Sigmoid colon (tissue), 7 donors: ENCODE results near the gene SLC9A8. TPM values are rescaled to one million over a fixed set of nuclear protein-coding genes. Genes with fewer than 3 reads are reported as not detected.
"Not testable (repeated sequence)": the region's sequence is repeated elsewhere in the genome, so short reads cannot be mapped to it uniquely, and the experiment has no call there.

Experiments used
- DNase-seq: peaks from one replicate; pipeline ENCODE4 v3.0.0-alpha.2; 2019
- H3K27ac ChIP-seq, 4 donors: fragments of 200-600 bp; sonication (generic); one replicate each; pipeline ENCODE4 v1.5.1; 2016 to 2019; ENCODE audit warnings: mild to moderate bottlenecking in 1 of 4
- H3K27me3 ChIP-seq, 3 donors: fragments of 200-600 bp; sonication (generic); one replicate each; pipeline ENCODE4 v1.5.1; 2019; ENCODE audit warnings: mild to moderate bottlenecking in 1 of 3
- H3K36me3 ChIP-seq, 4 donors: fragments of 200-600 bp; sonication (generic); one replicate each; pipeline ENCODE4 v1.5.1; 2016 to 2019
- H3K4me1 ChIP-seq, 4 donors: fragments of 200-600 bp; sonication (generic); one replicate each; pipeline ENCODE4 v1.5.1; 2017 to 2019
- H3K4me3 ChIP-seq, 4 donors: fragments of 200-600 bp; sonication (generic); one replicate each; pipeline ENCODE4 v1.5.1; 2017 to 2019; ENCODE audit warnings: mild to moderate bottlenecking in 2 of 4, moderate library complexity in 1 of 4
- H3K9me3 ChIP-seq, 4 donors: fragments of 200-600 bp in 3 of 4; sonication (generic) in 3 of 4; one replicate each; pipeline versions ENCODE4 v1.5.1 to v1.6.1; 2013 to 2019
- EP300 ChIP-seq, 4 donors: sonication (generic); formaldehyde crosslinking; IDR thresholded peaks; one replicate each; pipeline ENCODE4 v1.6.1; 2017; ENCODE audit warnings: antibody characterized with exemption in 4 of 4
- POLR2A ChIP-seq, 2 donors: fragments of 450-650 bp; IDR thresholded peaks; one replicate each; pipeline ENCODE4 v1.6.1; 2016; ENCODE audit warnings: antibody characterized with exemption in 2 of 2, mild to moderate bottlenecking in 2 of 2, moderate library complexity in 2 of 2
- POLR2AphosphoS5 ChIP-seq, 4 donors: sonication (generic); formaldehyde crosslinking; IDR thresholded peaks; one replicate each; pipeline ENCODE4 v1.6.1; 2017; ENCODE audit warnings: antibody characterized with exemption in 4 of 4
- WGBS, 2 donors: extraction: QIAGEN DNeasy Blood & Tissue Kit; methylation state at CpG; one replicate each; pipeline ENCODE4 v1.1.7; 2013; 5-methylcytosine and 5-hydroxymethylcytosine counted together
- intact Hi-C: fragments of 100-400 bp; cut with DNase I; formaldehyde crosslinking; loops from one replicate; pipeline ENCODE4 v1.15.1; 2023
- polyA plus RNA-seq, 3 donors: library from polyadenylated mRNA; stranded (reverse); fragments of 200-250 nt; gene quantifications; one replicate each; pipeline ENCODE4 v1.2.3, GENCODE V29; 2013
- total RNA-seq, 4 donors: library from RNA; depleted of rRNA; stranded (reverse); fragments of >200 nt; gene quantifications; one replicate each; pipeline ENCODE4 v1.1.0, GENCODE V29; 2016
- TF ChIP-seq, protein P1 (sequence below), 4 experiments: fragments of 450-650 bp in 3 of 4; fragments of 200-600 bp in 1 of 4; IDR thresholded peaks; one replicate each; pipeline ENCODE4 v1.5.1; 2016 to 2019; ENCODE audit warnings: antibody characterized with exemption in 4 of 4, mild to moderate bottlenecking in 3 of 4, moderate library complexity in 2 of 4
- donor health status: healthy with polysubstance abuse.
- donor health status: Bipolar disorder and iron deficiency.
- donor health status: healthy.

Gene SLC9A8
- total and polyA plus RNA-seq, 7 donors, result 1.8 to 14.7 (median 5.7) TPM

DNA sequence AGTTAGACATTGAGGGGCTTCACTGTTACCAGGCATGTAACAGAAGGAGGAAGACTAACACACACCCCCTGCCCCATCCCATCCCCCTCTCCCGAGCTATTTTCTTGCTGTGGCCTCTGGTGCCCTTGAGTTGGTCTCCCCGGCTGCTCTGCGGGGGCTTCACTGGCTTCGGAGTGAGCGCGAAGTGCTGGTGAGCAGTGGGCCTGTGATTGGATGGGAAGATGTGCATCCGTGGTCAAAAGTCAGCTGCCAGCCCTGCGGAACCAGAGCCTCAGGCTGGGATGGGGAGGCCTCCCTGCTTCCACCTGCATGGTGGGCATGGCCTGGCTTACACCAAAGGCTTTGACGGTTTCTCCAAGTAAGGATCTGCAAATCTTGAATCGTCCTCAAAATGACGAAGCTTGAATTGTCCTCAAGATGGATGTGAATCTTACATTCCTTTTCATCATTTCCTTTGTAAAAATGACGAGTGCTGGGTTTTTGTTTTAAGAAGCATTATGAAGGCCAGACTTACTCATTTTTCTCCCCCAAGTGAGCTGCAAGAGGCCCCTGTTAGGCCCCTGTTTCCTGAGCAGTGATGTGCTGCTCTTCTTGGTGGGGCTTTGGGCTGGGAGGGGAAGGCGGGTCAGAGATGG is 79.0 kb downstream of the SLC9A8 start:
- intact Hi-C loops, result no loop called here
- TF ChIP-seq EP300 (IDR thresholded peaks at IDR 0.05) (no peak), POLR2AphosphoS5 (IDR thresholded peaks at IDR 0.05) (no peak), POLR2A (IDR thresholded peaks at IDR 0.05) (no peak)
- TF ChIP-seq, protein P1, sequence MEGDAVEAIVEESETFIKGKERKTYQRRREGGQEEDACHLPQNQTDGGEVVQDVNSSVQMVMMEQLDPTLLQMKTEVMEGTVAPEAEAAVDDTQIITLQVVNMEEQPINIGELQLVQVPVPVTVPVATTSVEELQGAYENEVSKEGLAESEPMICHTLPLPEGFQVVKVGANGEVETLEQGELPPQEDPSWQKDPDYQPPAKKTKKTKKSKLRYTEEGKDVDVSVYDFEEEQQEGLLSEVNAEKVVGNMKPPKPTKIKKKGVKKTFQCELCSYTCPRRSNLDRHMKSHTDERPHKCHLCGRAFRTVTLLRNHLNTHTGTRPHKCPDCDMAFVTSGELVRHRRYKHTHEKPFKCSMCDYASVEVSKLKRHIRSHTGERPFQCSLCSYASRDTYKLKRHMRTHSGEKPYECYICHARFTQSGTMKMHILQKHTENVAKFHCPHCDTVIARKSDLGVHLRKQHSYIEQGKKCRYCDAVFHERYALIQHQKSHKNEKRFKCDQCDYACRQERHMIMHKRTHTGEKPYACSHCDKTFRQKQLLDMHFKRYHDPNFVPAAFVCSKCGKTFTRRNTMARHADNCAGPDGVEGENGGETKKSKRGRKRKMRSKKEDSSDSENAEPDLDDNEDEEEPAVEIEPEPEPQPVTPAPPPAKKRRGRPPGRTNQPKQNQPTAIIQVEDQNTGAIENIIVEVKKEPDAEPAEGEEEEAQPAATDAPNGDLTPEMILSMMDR (IDR thresholded peaks at IDR 0.05), result no peak
- Histone ChIP-seq H3K4me1 (peaks cover 0 to 47% (median 22%) of the 10 kb centered on the region in 4 donors), H3K27me3 (no peaks in the 10 kb centered on the region), H3K4me3 (no peak overlapping the region), H3K27ac (no peak overlapping the region), H3K36me3 (peaks cover 0 to 5% (median 0%) of the 10 kb centered on the region in 4 donors), H3K9me3 (no peaks in the 10 kb centered on the region)
- WGBS, 2 donors, result 91 to 94% methylated on average over 13 of the region's 13 CpGs
- DNase-seq, result peak; percentile 54

DNA sequence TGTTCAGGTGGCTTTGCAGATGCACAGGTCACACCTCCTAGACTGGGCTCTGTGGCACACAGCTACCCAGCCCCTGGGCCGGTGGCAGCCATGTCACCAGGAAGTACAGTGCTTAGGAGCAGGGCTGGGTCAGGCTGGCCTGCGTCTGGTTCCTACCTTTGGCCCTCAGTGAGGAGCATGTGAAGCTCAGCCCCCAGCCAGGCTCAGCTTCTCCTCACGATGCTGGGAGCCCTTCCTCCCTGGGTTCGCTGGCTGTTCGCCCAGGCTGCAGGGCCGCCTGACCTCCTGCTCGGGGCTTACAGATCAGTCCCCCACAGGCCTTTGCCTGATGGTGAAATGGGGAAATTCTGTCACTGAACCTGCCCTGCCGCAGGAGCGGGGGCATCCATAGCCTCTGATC is 79.6 kb downstream of the SLC9A8 start:
- TF ChIP-seq POLR2A (IDR thresholded peaks at IDR 0.05) (no peak), POLR2AphosphoS5 (IDR thresholded peaks at IDR 0.05) (no peak), EP300 (IDR thresholded peaks at IDR 0.05) (no peak)
- TF ChIP-seq, protein P1 (IDR thresholded peaks at IDR 0.05), result no peak
- peaks cover 0 to 5% (median 0%) of the 10 kb centered on the region in 4 donors for H3K36me3 ChIP-seq
- peak; percentile 61 for DNase-seq
- H3K9me3 ChIP-seq, result no peaks in the 10 kb centered on the region
- no peak overlapping the region for H3K4me3 ChIP-seq
- H3K27ac ChIP-seq, result no peak overlapping the region
- peaks cover 0 to 43% (median 21%) of the 10 kb centered on the region in 4 donors for H3K4me1 ChIP-seq
- no peaks in the 10 kb centered on the region for H3K27me3 ChIP-seq
- intact Hi-C loops, result no loop called here
- WGBS, 2 donors, result 81 to 83% methylated on average over 9 of the region's 9 CpGs

DNA sequence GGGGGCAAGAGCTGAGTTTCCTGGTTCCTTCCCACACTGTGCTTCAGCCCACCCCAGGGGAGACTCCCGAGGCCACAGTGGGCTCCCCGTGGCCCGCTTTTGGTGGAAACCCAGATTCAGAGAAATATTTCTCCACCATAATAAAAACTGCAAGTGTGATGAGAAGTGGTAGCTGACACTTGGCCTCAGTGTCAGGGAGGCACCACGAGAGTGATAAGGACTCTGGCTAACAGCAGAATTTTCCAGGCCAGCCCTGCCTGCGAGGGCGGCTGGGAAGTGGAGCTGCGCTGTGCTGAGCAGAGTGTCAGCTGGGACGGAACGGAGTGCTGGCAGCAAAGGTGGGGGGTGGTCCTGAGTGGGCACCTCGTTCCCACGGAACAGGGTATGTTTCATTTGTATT is 80.2 kb downstream of the SLC9A8 start:
- DNase-seq, result peak; percentile 53
- intact Hi-C loops, result no loop called here
- no peak overlapping the region for H3K27ac ChIP-seq
- 77 to 82% methylated on average over 11 of the region's 11 CpGs for WGBS, 2 donors
- peaks cover 0 to 38% (median 19%) of the 10 kb centered on the region in 4 donors for H3K4me1 ChIP-seq
- H3K36me3 ChIP-seq, result peaks cover 0 to 3% (median 0%) of the 10 kb centered on the region in 4 donors
- no peaks in the 10 kb centered on the region for H3K9me3 ChIP-seq
- H3K4me3 ChIP-seq, result no peak overlapping the region
- no peaks in the 10 kb centered on the region for H3K27me3 ChIP-seq
- TF ChIP-seq, protein P1 (IDR thresholded peaks at IDR 0.05), result no peak
- TF ChIP-seq EP300 (IDR thresholded peaks at IDR 0.05) (no peak), POLR2A (IDR thresholded peaks at IDR 0.05) (no peak), POLR2AphosphoS5 (IDR thresholded peaks at IDR 0.05) (no peak)

DNA sequence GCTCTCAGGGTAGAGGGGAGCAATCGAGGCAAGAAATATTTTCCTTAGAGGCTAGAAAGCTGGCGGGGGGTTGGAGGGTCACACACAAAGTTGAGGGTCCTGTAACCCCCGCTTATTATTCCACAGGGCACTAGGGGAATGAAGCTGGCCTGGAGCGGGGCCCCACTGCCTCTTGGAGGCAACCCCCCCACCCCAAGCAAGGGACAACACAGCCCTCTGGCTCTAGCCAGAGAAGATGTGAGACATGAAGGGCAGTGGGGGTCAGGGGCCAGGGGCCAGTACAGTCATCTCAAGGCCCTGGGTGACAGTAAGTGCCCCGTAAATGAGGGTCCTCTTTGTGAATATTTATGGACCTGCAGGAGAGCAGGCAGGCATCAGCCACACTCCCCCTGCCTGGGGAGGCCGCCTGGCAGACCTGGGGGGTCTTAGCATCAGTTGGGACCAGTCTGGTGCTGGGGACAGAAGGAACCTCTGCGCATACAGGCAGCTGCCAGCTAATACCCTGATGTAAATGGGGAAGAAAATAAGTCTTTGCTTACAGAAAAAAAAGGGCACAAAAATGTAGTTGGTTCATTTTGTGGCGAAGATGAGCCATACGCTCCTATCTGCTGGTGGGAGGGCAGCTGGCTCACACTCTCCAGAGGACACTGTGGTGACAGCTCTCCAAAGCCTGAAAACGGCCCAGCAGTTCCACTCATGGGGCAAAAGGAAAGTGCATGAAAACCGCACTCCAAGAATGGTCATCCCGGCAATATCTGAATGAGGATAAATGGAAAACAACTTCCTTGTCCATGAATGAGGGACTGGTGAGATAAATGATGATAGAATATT is 80.8 kb downstream of the SLC9A8 start:
- WGBS, 2 donors, result 77 to 78% methylated on average over 12 of the region's 12 CpGs
- peaks cover 0 to 31% (median 17%) of the 10 kb centered on the region in 4 donors for H3K4me1 ChIP-seq
- TF ChIP-seq POLR2AphosphoS5 (IDR thresholded peaks at IDR 0.05), result no peak
- H3K27me3 ChIP-seq, result no peaks in the 10 kb centered on the region
- H3K36me3 ChIP-seq, result no peaks in the 10 kb centered on the region
- peak; percentile 60 for DNase-seq
- H3K9me3 ChIP-seq, result no peaks in the 10 kb centered on the region
- H3K4me3 ChIP-seq, result peak overlapping the region in 1 of 4 donors; percentile 2
- H3K27ac ChIP-seq, result no peak overlapping the region
- intact Hi-C loops, result no loop called here

DNA sequence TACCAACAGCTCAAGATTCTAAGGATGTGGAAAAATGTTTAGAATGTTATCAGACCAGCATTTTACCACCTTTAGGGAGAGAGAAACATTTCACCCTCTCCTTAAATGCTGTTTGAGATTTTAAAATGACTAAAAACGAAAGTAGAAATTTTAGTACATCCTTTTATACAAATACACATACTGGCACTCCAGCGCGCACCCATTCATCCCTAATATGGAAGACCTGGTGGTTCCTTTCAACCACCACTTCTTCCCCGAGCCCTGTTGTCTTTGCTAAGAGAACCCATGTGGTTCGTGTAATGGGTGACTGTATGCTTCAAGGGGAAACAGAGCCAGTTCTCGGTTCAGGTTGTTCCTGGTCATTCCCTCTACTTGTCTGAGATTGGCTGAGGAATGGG is 81.4 kb downstream of the SLC9A8 start:
- no peaks in the 10 kb centered on the region for H3K36me3 ChIP-seq
- H3K27ac ChIP-seq, result no peak overlapping the region
- no peaks in the 10 kb centered on the region for H3K9me3 ChIP-seq
- 68 to 76% methylated on average over 6 of the region's 6 CpGs for WGBS, 2 donors
- peak; percentile 36 for DNase-seq
- peaks cover 0 to 27% (median 16%) of the 10 kb centered on the region in 4 donors for H3K4me1 ChIP-seq
- H3K27me3 ChIP-seq, result no peaks in the 10 kb centered on the region
- TF ChIP-seq EP300 (IDR thresholded peaks at IDR 0.05) (no peak), POLR2A (IDR thresholded peaks at IDR 0.05) (no peak), POLR2AphosphoS5 (IDR thresholded peaks at IDR 0.05) (no peak)
- TF ChIP-seq, protein P1 (IDR thresholded peaks at IDR 0.05), result no peak
- peak overlapping the region in 1 of 4 donors; percentile 2 for H3K4me3 ChIP-seq
- intact Hi-C loops, result no loop called here

DNA sequence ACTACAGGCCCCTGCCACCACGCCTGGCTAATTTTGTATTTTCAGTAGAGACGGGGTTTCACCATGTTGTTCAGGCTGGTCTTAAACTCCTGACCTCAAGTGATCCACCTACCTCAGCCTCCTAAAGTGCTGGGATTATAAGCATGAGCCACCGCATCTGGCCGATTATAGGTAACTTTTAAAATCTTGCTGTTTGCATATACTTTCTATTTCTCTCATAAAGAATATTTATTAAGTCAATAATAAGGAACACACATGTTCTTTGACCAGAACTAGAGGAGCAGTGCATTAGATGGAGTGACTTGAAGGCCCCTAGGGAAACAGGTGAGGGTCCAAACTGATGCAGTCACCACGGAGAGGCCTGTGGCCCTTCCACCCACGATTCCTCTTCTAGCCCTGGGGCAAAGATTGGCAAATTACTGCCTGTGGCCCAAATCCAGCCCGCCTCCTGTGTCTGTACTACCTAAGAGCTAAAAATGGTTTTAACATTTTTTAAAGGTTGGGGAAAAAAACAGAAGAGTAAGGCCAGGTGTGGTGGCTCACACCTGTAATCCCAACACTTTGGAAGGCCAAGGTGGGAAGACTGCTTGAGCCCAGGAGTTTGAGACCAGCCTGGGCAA is 83.0 kb downstream of the SLC9A8 start:
- H3K4me3 ChIP-seq, intact Hi-C loops, H3K36me3 ChIP-seq, H3K27ac ChIP-seq, H3K27me3 ChIP-seq, H3K9me3 ChIP-seq: not testable (repeated sequence)
- DNase-seq, result peak; percentile 20
- WGBS, 2 donors, result 92 to 95% methylated on average over 7 of the region's 7 CpGs
- H3K4me1 ChIP-seq, result peaks cover 0 to 23% (median 9%) of the 10 kb centered on the region in 4 donors
